Stimulated activated CD8-positive, alpha-beta memory T cell treated with anti-CD3 and anti-CD28 coated beads, Interleukin-7, amount 100 ng/mL, for 48 hours (primary cell): ENCODE data around the gene KRTAP10-11.
"Not testable (repeated sequence)": the region's sequence is repeated elsewhere in the genome, so short reads cannot be mapped to it uniquely, and the experiment has no call there.

Experiments
- DNase-seq, 2 donors: peaks; one replicate each; pipeline ENCODE4 v3.0.0-alpha.2; 2020; ENCODE audit warnings: low read depth in 1 of 2; ENCODE audit errors: extremely low read depth in 1 of 2

Gene KRTAP10-11

GRCh38 chr21:44661567-44661966 lies 15.4 kb downstream of the KRTAP10-11 start:
- not testable (repeated sequence) for DNase-seq

- no peak for DNase-seq
Measured at GRCh38 chr21:44664691-44665090, 18.5 kb downstream of the KRTAP10-11 start.

DNA sequence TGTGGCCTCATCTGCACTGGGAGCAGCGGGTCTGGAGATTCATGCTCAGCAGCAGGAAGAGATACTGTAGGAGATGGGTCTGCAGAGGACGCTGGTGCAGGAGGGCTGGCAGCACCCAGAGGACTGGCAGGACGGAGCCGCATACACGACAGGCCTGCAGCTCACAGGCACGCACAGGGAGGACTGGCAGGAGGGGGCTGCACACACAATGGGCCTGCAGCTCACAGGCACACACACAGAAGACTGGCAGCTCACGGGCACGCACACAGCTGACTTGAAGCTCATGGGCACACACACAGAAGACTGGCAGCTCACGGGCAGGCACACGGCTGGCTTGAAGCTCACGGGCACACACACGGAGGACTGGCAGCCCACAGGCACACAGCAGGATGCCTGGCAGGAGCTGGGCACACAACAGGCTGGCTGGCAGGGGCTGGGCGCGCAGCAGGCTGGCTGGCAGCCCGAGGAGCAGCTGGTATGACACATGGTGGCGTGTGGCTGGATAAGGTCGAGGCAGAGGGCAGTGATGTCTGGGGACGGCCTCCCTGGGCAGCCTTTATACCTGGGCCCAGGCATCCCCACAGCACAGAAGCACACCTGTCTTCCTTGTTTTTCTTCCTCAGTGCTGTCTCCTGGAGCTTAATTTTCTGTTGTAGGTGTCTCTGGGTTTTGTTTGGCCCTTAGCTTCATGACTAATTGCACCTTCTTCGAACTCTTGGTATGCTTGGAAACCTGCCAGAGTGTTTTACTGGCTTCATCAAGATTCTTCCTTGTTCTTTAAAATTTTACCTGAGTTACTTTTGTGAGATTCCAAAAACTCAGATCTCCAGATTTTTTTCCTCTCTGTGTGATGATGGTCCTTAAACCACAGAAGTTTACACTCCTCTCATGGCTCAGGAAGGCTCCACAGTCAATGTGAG lies 20.4 kb downstream of the KRTAP10-11 start, which contains the start of gene KRTAP12-2:
Gene KRTAP12-2, minus strand, starts transcription at position 527 of the 920 bp plus-strand sequence. Its CDS starts 41 bp downstream, at position 486.
- DNase-seq: no peak

GRCh38 chr21:44667612-44668011 lies 21.4 kb downstream of the KRTAP10-11 start:
- DNase-seq: no peak

- no peak for DNase-seq
Measured at GRCh38 chr21:44670642-44671432, 24.6 kb downstream of the KRTAP10-11 start.

GRCh38 chr21:44671911-44672310 lies 25.7 kb downstream of the KRTAP10-11 start:
- no peak for DNase-seq

DNA sequence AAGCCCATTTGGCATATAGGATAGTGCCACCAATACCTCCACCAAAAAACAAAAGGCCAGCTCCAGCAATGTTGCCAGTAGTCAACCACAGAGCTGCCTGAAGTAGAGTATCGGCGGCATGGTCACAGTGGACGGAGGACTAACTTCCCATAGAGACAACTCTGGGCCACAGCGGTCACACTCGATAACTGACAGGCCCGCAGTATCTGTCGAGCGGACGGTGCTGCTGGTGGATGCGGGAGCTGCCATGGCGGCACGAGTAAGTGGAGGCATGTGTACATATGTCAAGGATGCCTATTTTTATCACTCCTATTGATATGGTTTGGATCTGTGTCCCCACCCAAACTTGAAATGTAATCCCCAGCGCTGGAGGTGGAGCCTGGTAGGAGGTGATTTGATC lies 31.7 kb downstream of the KRTAP10-11 start:
- DNase-seq: no peak

DNA sequence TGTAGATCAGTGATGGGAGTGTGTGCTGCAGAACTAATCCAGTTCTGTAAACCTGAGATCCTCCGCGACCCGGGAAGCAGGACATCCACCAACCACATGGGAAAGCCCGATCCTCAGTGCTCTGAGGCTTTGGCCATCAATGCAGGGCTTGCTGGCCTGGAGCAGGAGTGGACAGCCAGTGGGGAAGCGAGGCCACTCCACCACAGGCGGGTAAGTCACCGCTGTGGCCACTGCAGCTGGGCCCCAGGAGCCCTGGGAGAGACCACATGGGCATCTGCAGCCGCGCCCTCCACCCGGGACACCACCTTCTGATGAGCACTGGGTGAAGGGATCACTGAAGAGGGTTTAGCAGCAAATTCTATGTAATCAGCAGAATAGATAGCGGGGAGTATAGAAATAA lies 34.9 kb downstream of the KRTAP10-11 start:
- DNase-seq: no peak

DNA sequence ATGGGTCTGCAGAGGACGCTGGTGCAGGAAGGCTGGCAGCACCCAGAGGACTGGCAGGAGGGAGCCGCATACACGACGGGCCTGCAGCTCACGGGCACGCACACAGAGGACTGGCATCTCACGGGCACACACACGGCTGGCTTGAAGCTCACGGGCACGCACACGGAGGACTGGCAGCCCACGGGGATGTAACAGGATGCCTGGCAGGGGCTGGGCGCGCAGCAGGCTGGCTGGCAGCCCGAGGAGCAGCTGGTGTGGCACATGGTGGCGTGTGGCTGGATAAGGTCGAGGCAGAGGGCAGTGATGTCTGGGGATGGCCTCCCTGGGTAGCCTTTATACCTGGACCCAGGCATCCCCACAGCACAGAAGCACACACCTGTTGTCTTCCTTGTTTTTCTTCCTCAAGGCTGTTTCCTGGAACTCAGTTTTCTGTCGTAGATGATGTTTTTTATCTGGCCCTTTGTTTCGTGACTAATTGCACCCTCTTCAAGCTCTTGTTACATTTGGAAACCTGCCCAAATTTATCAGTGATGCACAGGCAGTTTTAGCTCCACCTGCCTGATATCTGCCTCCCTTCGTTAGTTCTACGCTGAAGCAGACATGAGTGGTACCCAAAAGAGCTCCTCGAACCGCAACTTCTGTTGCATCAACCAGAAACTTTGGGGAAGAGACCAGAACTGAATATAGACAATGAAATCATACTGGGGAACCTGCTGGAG lies 35.8 kb downstream of the KRTAP10-11 start, which contains the start of gene KRTAP12-1:
Gene KRTAP12-1, minus strand, starts transcription at position 303 of the 719 bp plus-strand sequence. Its CDS starts 40 bp downstream, at position 263.
- no peak for DNase-seq

GRCh38 chr21:44682580-44683151 lies 36.5 kb downstream of the KRTAP10-11 start:
- DNase-seq: no peak

DNA sequence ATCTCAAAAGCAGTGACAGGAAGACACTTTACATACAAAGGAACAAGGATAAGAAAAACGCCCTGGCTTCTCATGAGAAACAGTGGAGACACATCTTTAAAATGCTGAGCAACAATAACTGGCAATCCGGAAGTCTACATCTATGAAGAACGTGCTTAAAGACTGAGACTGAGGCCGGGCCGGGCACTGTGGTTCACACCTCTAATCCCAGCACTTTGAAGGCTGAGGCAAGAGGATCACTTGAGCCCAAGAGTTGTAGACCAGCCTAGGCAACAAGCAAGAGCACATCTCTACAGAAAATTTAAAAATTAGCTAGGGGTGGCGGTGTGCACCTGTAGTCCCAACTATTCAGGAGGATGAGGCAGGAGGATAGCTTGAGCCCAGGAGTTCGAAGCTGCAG lies 37.9 kb downstream of the KRTAP10-11 start:
- DNase-seq: no peak

- no peak for DNase-seq
Measured at GRCh38 chr21:44684483-44684882, 38.3 kb downstream of the KRTAP10-11 start.

DNA sequence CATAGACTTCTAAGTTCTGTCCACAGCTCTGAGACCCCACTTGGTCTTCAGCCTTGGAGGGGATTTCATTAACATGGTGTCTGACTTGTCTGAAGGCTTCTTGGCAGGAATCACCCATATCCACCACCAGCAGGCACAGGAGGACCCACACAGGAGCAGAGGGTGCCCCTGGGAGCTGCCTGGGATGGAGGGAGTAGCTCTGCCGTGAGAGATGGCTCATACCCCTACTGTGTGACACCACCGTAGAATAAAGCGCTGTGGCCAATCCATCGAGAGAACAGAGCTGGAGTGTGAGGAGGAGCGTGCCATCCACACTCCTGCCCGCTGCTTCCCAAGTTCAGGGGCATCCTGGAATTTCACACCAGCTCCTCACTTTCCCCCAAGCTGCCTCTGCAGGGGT lies 38.8 kb downstream of the KRTAP10-11 start:
- DNase-seq: not testable (repeated sequence)

GRCh38 chr21:44686000-44686781 lies 40.0 kb downstream of the KRTAP10-11 start:
- DNase-seq: no peak

- DNase-seq: no peak
Measured at GRCh38 chr21:44686843-44687561, 40.8 kb downstream of the KRTAP10-11 start.

GRCh38 chr21:44687671-44688070 lies 41.5 kb downstream of the KRTAP10-11 start:
- DNase-seq: no peak

GRCh38 chr21:44689740-44690139 lies 43.5 kb downstream of the KRTAP10-11 start:
- not testable (repeated sequence) for DNase-seq

DNA sequence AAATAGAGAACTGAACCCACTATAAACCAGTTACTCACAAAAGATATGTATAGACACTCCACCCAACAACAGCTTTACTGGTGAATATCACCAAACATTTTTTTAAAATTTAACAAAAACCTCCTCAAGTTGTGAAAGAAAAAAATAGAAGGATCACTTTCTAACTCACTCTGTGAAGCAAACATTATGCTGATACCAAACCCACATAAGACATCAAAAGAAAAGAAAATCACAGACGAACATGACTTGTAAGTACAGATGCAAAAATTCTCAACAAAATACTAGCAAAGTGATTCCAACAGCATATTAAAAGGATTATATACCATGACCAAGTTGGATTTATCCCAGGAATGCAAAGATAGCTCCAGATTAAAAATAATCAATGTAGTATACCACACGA lies 45.5 kb downstream of the KRTAP10-11 start:
- DNase-seq: no peak
